Right renal cortex interstitium (tissue), 3 donors: ENCODE data around the gene LRRC4B. TPM values are rescaled to one million over a fixed set of nuclear protein-coding genes. Genes with fewer than 3 reads are reported as not detected.
A peak's percentile ranks its signal among the peaks of the same experiment; 100 is the strongest.

Experiments
- DNase-seq, 3 donors: peaks; one replicate each; pipeline ENCODE4 v3.0.0-alpha.2; 2013; ENCODE audit warnings: low read depth in 3 of 3, low spot score in 2 of 3
- polyA plus RNA-seq, 3 donors: library from polyadenylated mRNA; unstranded; fragments of 120-200 nt; gene quantifications; one replicate each; pipeline ENCODE4 v1.2.1, GENCODE V29; 2013; ENCODE audit not compliant: insufficient read length in 3 of 3

Gene LRRC4B
- polyA plus RNA-seq, 3 donors = 12.6 to 15.6 (median 15.0) TPM

GRCh38 chr19:50573741-50574461 is 5.7 kb upstream of the LRRC4B start:
- no peak for DNase-seq

- DNase-seq = no peak
Observed at GRCh38 chr19:50570997-50571396, 2.8 kb upstream of the LRRC4B start.

GRCh38 chr19:50569938-50570540 is 1.8 kb upstream of the LRRC4B start:
- DNase-seq = no peak

GRCh38 chr19:50568728-50569698 is 778 bp upstream of the LRRC4B start:
- no peak for DNase-seq

- no peak for DNase-seq
Observed at GRCh38 chr19:50567052-50567841, 988 bp downstream of the LRRC4B start.

GRCh38 chr19:50565984-50566903 is 2.0 kb downstream of the LRRC4B start:
- no peak for DNase-seq

GRCh38 chr19:50564229-50565105 is 3.8 kb downstream of the LRRC4B start:
- DNase-seq = no peak

GRCh38 chr19:50563597-50563996 is 4.6 kb downstream of the LRRC4B start:
- no peak for DNase-seq

- DNase-seq = no peak
Observed at GRCh38 chr19:50562996-50563395, 5.2 kb downstream of the LRRC4B start.

- no peak for DNase-seq
Observed at GRCh38 chr19:50562329-50562728, 5.9 kb downstream of the LRRC4B start.

GRCh38 chr19:50559636-50560035 is 8.6 kb downstream of the LRRC4B start:
- no peak for DNase-seq

- DNase-seq = no peak
Observed at GRCh38 chr19:50558449-50558848, 9.8 kb downstream of the LRRC4B start.

- DNase-seq = no peak
Observed at GRCh38 chr19:50558039-50558438, 10.2 kb downstream of the LRRC4B start.

- DNase-seq = no peak
Observed at GRCh38 chr19:50557009-50557613, 11.1 kb downstream of the LRRC4B start.

- DNase-seq = peak in 2 of 3 donors; percentile 76 to 80
Observed at GRCh38 chr19:50556282-50557008, 11.8 kb downstream of the LRRC4B start.

- DNase-seq = no peak
Observed at GRCh38 chr19:50555450-50556281, 12.6 kb downstream of the LRRC4B start.
